HG03139 (cell line): ENCODE results near the gene LRP1B.

Experiments used
- ATAC-seq: cut with Tn5 transposase; IDR thresholded peaks from one replicate; pipeline ENCODE4 v1.9.1; 2021; ENCODE audit not compliant: unreplicated experiment

Gene LRP1B

GRCh38 chr2:141601511-141602152 lies 529.2 kb downstream of the LRP1B start:
- no peak for ATAC-seq

GRCh38 chr2:141599721-141600120 lies 531.1 kb downstream of the LRP1B start:
- ATAC-seq: no peak

GRCh38 chr2:141598982-141599381 lies 531.8 kb downstream of the LRP1B start:
- no peak for ATAC-seq

GRCh38 chr2:141595316-141595920 lies 535.4 kb downstream of the LRP1B start:
- ATAC-seq: no peak

GRCh38 chr2:141591787-141592186 lies 539.0 kb downstream of the LRP1B start:
- no peak for ATAC-seq

- ATAC-seq: no peak
Measured at GRCh38 chr2:141590620-141591019, 540.2 kb downstream of the LRP1B start.

GRCh38 chr2:141589314-141589713 lies 541.5 kb downstream of the LRP1B start:
- ATAC-seq: no peak

GRCh38 chr2:141586985-141587384 lies 543.8 kb downstream of the LRP1B start:
- no peak for ATAC-seq

- no peak for ATAC-seq
Measured at GRCh38 chr2:141582213-141582612, 548.6 kb downstream of the LRP1B start.

GRCh38 chr2:141579071-141579470 lies 551.7 kb downstream of the LRP1B start:
- no peak for ATAC-seq

GRCh38 chr2:141570474-141571131 lies 560.2 kb downstream of the LRP1B start:
- ATAC-seq: no peak

GRCh38 chr2:141569941-141570340 lies 560.9 kb downstream of the LRP1B start:
- ATAC-seq: no peak

- no peak for ATAC-seq
Measured at GRCh38 chr2:141565597-141565996, 565.2 kb downstream of the LRP1B start.

- ATAC-seq: no peak
Measured at GRCh38 chr2:141560723-141561122, 570.1 kb downstream of the LRP1B start.

GRCh38 chr2:141557329-141558095 lies 573.3 kb downstream of the LRP1B start:
- ATAC-seq: peak; percentile 48

- no peak for ATAC-seq
Measured at GRCh38 chr2:141555876-141556470, 574.8 kb downstream of the LRP1B start.

GRCh38 chr2:141554810-141555209 lies 576.0 kb downstream of the LRP1B start:
- ATAC-seq: peak; percentile 75

GRCh38 chr2:141534666-141535362 lies 596.0 kb downstream of the LRP1B start:
- ATAC-seq: peak; percentile 87

- no peak for ATAC-seq
Measured at GRCh38 chr2:141529659-141530058, 601.2 kb downstream of the LRP1B start.

GRCh38 chr2:141528990-141529389 lies 601.8 kb downstream of the LRP1B start:
- ATAC-seq: no peak

GRCh38 chr2:141526760-141527159 lies 604.1 kb downstream of the LRP1B start:
- no peak for ATAC-seq
